Sigmoid colon (tissue), 7 donors: ENCODE measurements around the gene KMT2E. TPM values are rescaled to one million over a fixed set of nuclear protein-coding genes. Genes with fewer than 3 reads are reported as not detected.

Experiments used
- DNase-seq: peaks from one replicate; pipeline ENCODE4 v3.0.0-alpha.2; 2019
- H3K27ac ChIP-seq, 4 donors: fragments of 200-600 bp; sonication (generic); one replicate each; pipeline ENCODE4 v1.5.1; 2016 to 2019; ENCODE audit warnings: mild to moderate bottlenecking in 1 of 4
- H3K27me3 ChIP-seq, 3 donors: fragments of 200-600 bp; sonication (generic); one replicate each; pipeline ENCODE4 v1.5.1; 2019; ENCODE audit warnings: mild to moderate bottlenecking in 1 of 3
- H3K36me3 ChIP-seq, 4 donors: fragments of 200-600 bp; sonication (generic); one replicate each; pipeline ENCODE4 v1.5.1; 2016 to 2019
- H3K4me1 ChIP-seq, 4 donors: fragments of 200-600 bp; sonication (generic); one replicate each; pipeline ENCODE4 v1.5.1; 2017 to 2019
- H3K4me3 ChIP-seq, 4 donors: fragments of 200-600 bp; sonication (generic); one replicate each; pipeline ENCODE4 v1.5.1; 2017 to 2019; ENCODE audit warnings: mild to moderate bottlenecking in 2 of 4, moderate library complexity in 1 of 4
- H3K9me3 ChIP-seq, 4 donors: fragments of 200-600 bp in 3 of 4; sonication (generic) in 3 of 4; one replicate each; pipeline versions ENCODE4 v1.5.1 to v1.6.1; 2013 to 2019
- EP300 ChIP-seq, 4 donors: sonication (generic); formaldehyde crosslinking; IDR thresholded peaks; one replicate each; pipeline ENCODE4 v1.6.1; 2017; ENCODE audit warnings: antibody characterized with exemption in 4 of 4
- POLR2A ChIP-seq, 2 donors: fragments of 450-650 bp; IDR thresholded peaks; one replicate each; pipeline ENCODE4 v1.6.1; 2016; ENCODE audit warnings: antibody characterized with exemption in 2 of 2, mild to moderate bottlenecking in 2 of 2, moderate library complexity in 2 of 2
- POLR2AphosphoS5 ChIP-seq, 4 donors: sonication (generic); formaldehyde crosslinking; IDR thresholded peaks; one replicate each; pipeline ENCODE4 v1.6.1; 2017; ENCODE audit warnings: antibody characterized with exemption in 4 of 4
- WGBS, 2 donors: extraction: QIAGEN DNeasy Blood & Tissue Kit; methylation state at CpG; one replicate each; pipeline ENCODE4 v1.1.7; 2013; 5-methylcytosine and 5-hydroxymethylcytosine counted together
- intact Hi-C: fragments of 100-400 bp; cut with DNase I; formaldehyde crosslinking; loops from one replicate; pipeline ENCODE4 v1.15.1; 2023
- polyA plus RNA-seq, 3 donors: library from polyadenylated mRNA; stranded (reverse); fragments of 200-250 nt; gene quantifications; one replicate each; pipeline ENCODE4 v1.2.3, GENCODE V29; 2013
- total RNA-seq, 4 donors: library from RNA; depleted of rRNA; stranded (reverse); fragments of >200 nt; gene quantifications; one replicate each; pipeline ENCODE4 v1.1.0, GENCODE V29; 2016
- TF ChIP-seq, protein P1 (sequence below), 4 experiments: fragments of 450-650 bp in 3 of 4; fragments of 200-600 bp in 1 of 4; IDR thresholded peaks; one replicate each; pipeline ENCODE4 v1.5.1; 2016 to 2019; ENCODE audit warnings: antibody characterized with exemption in 4 of 4, mild to moderate bottlenecking in 3 of 4, moderate library complexity in 2 of 4
- donor health status: healthy with polysubstance abuse.
- donor health status: Bipolar disorder and iron deficiency.
- donor health status: healthy.

The KMT2E gene
- total and polyA plus RNA-seq, 7 donors: 20.6 to 109 (median 84.7) TPM

DNA sequence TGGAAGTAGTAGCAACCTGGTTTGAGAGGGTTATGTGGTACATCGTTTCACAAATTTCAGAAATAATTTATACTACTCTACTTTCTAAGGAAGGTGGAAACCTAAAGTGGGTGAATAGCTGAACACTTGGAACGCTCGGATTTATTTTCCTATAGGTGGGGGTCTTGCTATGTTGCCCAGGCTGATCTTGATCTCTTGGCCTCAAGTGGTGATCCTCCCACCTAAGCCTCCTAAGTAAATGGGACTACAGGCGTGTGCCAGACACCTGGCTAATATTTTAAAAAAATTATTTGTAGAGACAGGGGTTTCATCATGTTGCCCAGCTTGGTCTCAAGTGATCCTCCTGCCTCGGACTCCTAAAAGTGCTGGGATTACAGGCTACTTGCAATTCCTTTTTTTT, 6.7 kb upstream of the KMT2E start:
- Histone ChIP-seq H3K4me3 (no peak overlapping the region), H3K4me1 (peaks cover 0 to 88% (median 81%) of the 10 kb centered on the region in 4 donors), H3K9me3 (no peaks in the 10 kb centered on the region), H3K36me3 (no peaks in the 10 kb centered on the region), H3K27me3 (no peaks in the 10 kb centered on the region), H3K27ac (peak overlapping the region in 3 of 4 donors; percentile 5 to 98 (median 98))
- WGBS, 2 donors: 58 to 81% methylated on average over 5 of the region's 5 CpGs
- intact Hi-C loops: no loop called here
- no peak for TF ChIP-seq POLR2A (IDR thresholded peaks at IDR 0.05)
- no peak for DNase-seq

DNA sequence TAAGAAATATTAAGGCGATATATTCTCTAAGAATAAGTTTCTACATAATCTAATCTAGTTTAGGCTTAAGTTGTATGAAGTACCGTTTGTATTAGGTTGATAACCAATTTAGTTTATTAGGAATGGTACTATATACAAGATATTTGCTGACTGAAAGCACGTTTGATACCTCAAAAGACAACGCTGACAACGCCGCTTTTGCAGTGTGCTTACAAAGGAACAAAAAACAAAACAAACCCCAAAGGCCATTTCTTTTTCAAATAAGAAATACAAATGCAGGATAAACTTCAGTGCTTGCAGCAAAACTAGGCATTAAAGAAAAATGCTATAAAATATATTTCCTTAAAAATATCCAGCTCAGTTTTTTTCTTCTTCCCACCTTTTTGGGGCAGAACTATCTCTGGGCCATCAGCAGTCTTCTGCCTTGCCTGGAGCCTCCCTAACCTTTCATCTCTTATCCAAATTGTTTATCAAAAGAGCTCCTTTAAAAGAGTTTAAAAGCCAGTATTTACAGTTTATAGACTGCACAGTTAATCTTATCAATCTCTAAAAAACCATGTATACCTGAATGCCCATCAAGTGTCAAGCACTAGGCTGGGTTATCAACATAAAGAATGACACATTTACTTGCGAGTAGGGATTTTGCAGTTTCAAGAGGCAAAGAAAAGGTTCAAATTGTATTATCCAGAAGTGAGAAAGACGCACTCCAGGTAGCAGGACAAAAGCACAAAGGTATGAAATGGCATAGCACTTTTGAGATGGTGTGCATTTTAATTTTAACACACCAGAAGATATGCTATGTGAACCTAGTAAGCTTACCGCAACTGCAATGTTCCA, 4.1 kb upstream of the KMT2E start:
- 4 to 28% methylated on average over 9 of the region's 9 CpGs for WGBS, 2 donors
- Histone ChIP-seq H3K4me1 (peaks cover 0 to 62% (median 55%) of the 10 kb centered on the region in 4 donors), H3K27ac (peak overlapping the region; percentile 98 to 99 (median 98)), H3K27me3 (no peaks in the 10 kb centered on the region), H3K9me3 (no peaks in the 10 kb centered on the region), H3K36me3 (no peaks in the 10 kb centered on the region), H3K4me3 (peak overlapping the region; percentile 76 to 97 (median 86))
- DNase-seq: no peak
- intact Hi-C loops: no loop called here
- TF ChIP-seq, protein P1, sequence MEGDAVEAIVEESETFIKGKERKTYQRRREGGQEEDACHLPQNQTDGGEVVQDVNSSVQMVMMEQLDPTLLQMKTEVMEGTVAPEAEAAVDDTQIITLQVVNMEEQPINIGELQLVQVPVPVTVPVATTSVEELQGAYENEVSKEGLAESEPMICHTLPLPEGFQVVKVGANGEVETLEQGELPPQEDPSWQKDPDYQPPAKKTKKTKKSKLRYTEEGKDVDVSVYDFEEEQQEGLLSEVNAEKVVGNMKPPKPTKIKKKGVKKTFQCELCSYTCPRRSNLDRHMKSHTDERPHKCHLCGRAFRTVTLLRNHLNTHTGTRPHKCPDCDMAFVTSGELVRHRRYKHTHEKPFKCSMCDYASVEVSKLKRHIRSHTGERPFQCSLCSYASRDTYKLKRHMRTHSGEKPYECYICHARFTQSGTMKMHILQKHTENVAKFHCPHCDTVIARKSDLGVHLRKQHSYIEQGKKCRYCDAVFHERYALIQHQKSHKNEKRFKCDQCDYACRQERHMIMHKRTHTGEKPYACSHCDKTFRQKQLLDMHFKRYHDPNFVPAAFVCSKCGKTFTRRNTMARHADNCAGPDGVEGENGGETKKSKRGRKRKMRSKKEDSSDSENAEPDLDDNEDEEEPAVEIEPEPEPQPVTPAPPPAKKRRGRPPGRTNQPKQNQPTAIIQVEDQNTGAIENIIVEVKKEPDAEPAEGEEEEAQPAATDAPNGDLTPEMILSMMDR (IDR thresholded peaks at IDR 0.05): no peak
- TF ChIP-seq POLR2A (IDR thresholded peaks at IDR 0.05): no peak
- no peak for TF ChIP-seq EP300 (IDR thresholded peaks at IDR 0.05)
- TF ChIP-seq POLR2AphosphoS5 (IDR thresholded peaks at IDR 0.05): no peak

DNA sequence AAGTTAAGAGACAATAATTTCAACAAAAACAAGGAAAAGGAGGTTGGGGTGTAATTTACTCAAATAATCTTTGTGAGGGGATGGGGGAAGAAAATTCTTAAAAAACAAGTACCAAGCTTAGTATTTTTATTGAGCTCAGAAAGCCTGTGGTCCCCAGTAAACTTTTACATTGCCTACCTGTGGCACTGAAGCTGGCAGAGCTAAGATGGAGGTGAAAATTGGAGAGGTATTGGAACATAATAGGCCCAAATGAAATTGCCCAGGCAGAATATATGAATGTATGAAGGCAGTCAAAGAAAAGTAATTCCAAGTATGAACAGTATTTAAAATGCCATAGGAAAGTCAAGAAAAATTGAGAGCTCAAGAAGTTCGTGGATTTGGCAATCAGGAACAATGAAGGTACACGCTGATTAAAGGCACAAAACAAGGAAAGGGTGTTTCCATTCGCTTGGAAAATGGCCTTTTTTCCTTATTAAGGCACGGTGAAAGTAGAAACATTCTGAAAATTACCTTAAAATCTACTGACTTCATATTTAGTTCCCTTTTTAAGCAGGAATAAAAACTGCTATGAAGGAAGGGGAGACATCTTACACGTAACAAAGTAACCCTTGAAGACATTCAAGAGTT, 3.4 kb upstream of the KMT2E start:
- TF ChIP-seq POLR2AphosphoS5 (IDR thresholded peaks at IDR 0.05) (no peak), EP300 (IDR thresholded peaks at IDR 0.05) (no peak), POLR2A (IDR thresholded peaks at IDR 0.05) (no peak)
- TF ChIP-seq, protein P1 (IDR thresholded peaks at IDR 0.05): no peak
- peaks cover 0 to 55% (median 48%) of the 10 kb centered on the region in 4 donors for H3K4me1 ChIP-seq
- WGBS, 2 donors: 1 to 7% methylated on average over 5 of the region's 5 CpGs
- H3K9me3 ChIP-seq: no peaks in the 10 kb centered on the region
- H3K27ac ChIP-seq: peak overlapping the region; percentile 98 to 99 (median 98)
- no peaks in the 10 kb centered on the region for H3K27me3 ChIP-seq
- no peaks in the 10 kb centered on the region for H3K36me3 ChIP-seq
- H3K4me3 ChIP-seq: peak overlapping the region; percentile 76 to 97 (median 86)
- intact Hi-C loops: no loop called here
- no peak for DNase-seq

DNA sequence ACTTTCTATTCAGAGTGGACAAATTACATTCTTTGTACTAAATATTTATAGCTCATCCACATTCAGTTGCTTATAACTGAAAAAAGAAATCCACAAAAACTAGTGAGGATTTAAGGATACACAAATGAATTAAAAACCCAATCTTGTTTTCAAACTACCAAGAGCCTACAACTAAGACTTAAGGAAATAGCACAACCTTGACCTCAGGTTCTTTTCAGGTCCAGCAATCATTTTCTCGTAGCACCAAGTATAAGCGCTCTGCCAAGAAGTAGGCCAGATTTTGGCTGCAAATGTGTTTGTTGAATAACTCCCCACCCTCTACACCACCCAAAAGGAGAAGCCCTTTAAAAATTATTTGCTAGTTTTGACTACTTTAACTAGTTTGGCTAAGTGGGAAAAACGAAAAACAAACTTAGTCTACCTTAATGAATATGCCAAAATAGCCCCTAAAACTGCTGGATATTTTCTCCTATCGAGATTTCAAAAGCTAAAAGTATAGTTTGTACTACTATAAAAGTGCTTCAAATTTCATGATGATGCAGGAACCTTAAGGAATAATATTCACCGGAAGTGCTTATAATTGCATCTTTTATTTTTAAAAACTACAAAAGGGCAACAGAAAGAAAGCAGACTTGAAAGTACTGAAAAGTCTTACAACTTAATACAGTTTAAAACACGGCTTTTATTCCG, 2.7 kb upstream of the KMT2E start:
- H3K9me3 ChIP-seq: no peaks in the 10 kb centered on the region
- no peak for DNase-seq
- H3K27ac ChIP-seq: peak overlapping the region; percentile 98 to 99 (median 98)
- no peaks in the 10 kb centered on the region for H3K27me3 ChIP-seq
- H3K4me3 ChIP-seq: peak overlapping the region; percentile 76 to 97 (median 86)
- H3K36me3 ChIP-seq: no peaks in the 10 kb centered on the region
- H3K4me1 ChIP-seq: peaks cover 0 to 52% (median 44%) of the 10 kb centered on the region in 4 donors
- TF ChIP-seq, protein P1 (IDR thresholded peaks at IDR 0.05): no peak
- no peak for TF ChIP-seq EP300 (IDR thresholded peaks at IDR 0.05)
- TF ChIP-seq POLR2AphosphoS5 (IDR thresholded peaks at IDR 0.05): no peak
- no peak for TF ChIP-seq POLR2A (IDR thresholded peaks at IDR 0.05)
- intact Hi-C loops: no loop called here
- WGBS, 2 donors: 0 to 1% methylated on average over 7 of the region's 7 CpGs
